ENCODE measurements around the gene GALNT4.
A peak's percentile ranks its signal among the peaks of the same experiment; 100 is the strongest.

Gene GALNT4

DNA sequence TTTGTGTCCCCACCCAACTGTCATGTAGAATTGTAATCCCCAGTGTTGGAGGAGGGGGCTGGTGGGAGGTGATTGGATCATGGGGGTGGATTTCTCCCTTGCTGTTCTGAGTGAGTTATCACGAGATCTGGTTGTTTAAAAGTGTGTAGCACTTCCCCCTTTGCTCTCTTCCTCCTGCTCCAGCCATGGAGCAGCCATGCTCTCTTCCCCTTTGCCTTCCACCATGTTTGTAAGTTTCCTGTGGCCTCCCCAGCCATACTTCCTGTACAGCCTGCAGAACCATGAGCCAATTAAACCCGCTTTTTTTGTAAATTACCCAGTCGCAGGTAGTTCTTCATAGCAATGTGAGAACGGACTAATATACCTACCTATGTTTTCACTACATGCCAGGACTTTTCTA is 3.8 kb upstream of the GALNT4 start:
- no peak for DNase-seq

DNA sequence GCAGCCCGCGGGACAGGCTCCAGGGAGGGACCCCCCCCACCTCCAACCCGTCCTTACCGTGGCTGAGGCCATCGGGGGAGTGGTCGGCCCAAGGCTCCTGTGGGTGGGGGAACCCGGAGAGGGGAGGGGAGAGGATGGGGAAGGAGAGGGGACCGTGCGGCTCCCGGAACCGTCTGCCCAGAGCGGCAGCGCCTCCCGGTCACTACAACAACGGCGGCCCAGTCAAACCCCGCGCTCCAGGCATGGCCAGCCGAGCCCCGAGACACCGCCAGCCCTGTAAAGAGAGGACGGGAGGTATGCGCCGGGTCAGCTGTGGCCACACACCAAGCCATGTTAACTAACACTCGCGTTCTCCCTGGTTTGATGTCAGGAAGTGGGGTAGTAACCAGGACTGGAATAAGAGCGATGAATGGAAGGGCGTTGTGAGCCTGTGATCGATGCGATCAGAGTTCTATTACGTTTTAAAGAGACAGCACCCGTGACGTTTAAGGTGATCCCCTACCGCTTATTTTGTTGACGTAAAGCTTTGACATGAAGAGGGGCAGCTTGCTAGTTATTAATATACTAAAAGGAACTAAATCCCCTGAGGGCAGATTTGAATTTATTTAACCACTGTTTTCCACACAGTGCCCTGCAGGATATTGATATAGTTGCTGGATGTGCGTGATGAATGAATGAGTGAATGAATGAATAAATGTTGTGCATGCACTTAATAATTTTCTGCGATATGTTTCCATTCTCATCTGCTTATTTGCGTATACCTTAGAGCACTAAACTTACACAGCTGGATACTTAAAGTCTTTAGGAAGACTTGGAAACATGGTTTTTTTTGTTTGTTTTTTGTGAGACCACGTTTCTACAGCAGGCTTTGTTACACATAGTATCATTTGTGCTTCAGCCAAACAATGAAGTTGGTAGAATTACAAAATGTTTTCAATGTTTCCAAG is 1.5 kb upstream of the GALNT4 start, which contains the start of gene POC1B:
Gene POC1B, minus strand, starts transcription at position 224 of the 947 bp plus-strand sequence. Its CDS starts 152 bp downstream, at position 72.
- peak; percentile 35 to 71 (median 58) for DNase-seq

DNA sequence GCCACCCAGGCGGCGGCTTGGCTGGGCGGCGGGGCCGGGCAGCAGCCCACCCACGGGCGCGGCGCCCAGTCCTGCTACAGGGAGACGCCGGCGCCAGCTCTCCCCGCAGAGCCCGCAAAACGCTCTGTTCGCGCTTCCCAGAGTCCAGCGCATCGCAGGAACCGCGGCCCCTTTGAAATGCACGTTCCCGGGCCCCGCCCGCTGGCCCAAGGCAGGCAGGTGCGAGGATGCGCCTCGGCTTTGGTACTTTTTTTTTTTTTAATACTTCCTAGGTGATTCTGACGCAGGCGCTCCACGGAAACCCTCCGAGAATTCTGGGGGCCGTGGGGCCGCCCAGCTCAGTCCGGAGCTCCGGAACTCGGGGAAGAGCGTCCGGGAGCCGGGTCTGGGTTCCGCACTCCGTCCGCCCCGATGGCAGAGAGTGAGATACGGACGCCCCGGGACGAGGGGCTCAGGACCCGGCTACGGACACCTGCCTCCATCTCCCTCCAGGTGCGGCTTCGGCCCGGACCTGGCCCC is 768 bp upstream of the GALNT4 start:
- peak; percentile 11 to 61 (median 38) for DNase-seq

DNA sequence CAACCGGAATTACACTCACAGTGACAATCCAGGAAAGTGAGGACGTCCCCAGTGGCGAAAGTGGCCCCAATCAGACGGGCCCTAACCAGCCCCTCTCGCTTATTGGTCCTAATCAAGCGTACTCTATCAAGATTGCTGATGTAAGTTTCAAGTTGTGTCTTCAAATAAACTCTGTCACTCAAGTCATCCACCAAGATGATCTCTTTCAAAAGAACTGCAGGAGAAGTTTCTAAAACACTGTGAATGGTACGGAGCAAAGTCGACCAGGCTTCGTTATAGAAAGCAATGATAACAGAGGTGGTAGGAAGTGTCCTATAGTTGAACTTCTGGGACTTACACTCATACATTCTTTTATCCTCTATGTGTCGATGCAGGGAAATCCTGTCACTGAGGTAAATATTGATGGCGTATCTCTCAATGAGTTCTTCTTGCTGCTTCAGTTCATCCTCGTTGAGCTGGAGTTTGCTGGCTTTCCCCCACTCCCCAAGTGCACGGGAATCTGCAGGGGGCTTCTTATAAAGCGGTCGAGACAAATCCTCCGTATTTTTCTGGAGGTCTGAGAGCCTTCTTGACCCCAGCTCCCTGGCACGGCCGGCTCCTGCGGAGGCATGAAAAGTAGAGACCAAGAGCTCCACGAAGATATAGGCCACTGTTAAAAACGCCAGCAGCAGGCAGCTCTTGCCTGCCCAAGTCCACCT is 604 bp downstream of the GALNT4 start:
- DNase-seq = peak in 1 of 6 experiments; percentile 27

- DNase-seq = no peak
Measured at GRCh38 chr12:89523393-89523792, 1.2 kb downstream of the GALNT4 start.

DNA sequence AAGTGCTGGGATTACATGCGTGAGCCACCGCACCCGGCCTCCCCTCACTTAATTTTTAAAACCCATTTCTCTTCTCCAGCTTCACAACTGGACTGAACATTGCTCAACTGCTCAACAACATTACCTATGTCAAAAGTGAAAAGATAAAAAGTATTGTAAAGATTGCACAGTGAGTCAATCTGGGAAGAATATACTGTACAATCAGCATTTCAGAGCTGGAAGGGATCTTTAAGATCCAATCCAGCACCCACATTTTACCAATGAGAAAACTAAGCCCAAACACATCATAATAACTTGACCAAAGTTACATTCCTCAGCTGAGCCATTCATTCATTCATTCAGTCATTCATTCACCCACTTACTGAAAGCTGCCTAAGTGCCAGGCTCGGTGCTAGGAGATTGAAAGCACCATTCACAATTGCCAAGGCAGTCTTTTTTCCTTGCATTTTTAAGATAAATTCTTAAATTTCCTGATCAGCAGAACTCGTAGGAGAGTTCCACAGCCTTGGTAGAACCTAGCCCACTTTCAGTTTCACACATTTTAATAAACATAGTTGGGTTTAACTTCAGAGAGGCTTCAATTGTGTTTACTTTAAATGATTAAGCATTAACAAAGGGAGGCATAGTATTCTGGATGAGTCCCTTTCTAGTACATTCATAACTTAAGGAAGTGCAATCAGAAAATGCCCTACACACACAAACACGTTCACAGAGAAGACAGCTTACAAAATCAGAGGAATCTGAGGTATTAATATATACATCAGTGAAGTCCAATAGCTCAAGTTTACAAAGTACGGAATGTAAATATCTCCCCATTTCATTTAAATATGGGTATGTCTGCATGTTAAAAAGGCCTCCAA is 3.0 kb downstream of the GALNT4 start:
- DNase-seq = no peak

DNA sequence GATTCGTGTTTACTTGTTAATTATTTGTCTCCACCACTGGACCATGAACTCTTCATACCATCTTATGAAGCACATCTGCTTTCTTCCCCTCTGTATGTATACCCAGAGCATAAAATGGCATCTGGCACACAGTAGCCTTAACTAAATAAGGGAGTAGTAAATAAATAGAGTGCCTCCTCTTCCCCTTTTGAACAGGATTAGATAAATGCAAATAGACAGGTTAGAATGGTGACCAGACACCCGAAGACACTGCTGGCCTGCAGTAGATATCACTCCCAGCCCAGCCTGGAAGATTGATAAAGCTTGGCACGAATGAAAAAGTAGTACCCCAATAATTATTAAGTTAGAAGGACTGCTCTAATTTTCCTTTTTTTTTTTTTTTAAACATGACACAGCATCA is 6.9 kb downstream of the GALNT4 start:
- no peak for DNase-seq

- DNase-seq = no peak
Measured at GRCh38 chr12:89516633-89517032, 8.0 kb downstream of the GALNT4 start.

DNA sequence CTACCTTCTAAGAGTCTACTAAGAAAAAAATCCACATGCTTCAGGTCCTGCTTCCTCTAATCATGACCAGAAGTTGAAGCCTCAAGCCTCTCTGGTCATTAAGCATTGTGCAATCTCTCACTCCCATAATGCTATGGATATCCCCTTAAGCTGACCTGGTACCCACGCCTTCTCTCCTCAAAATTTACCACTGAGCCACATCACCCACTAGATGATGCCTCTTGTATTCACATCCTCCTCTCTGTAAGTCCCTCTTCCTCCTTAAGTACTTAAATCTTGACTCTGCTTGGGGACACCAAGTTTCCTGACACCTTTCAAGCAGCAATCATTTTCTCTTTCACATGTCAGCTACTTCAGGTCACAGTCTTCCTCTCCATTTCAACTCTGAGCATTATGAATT is 9.8 kb downstream of the GALNT4 start:
- no peak for DNase-seq

- no peak for DNase-seq
Measured at GRCh38 chr12:89513544-89513943, 11.1 kb downstream of the GALNT4 start.

- DNase-seq = no peak
Measured at GRCh38 chr12:89507015-89507824, 17.4 kb downstream of the GALNT4 start.

DNA sequence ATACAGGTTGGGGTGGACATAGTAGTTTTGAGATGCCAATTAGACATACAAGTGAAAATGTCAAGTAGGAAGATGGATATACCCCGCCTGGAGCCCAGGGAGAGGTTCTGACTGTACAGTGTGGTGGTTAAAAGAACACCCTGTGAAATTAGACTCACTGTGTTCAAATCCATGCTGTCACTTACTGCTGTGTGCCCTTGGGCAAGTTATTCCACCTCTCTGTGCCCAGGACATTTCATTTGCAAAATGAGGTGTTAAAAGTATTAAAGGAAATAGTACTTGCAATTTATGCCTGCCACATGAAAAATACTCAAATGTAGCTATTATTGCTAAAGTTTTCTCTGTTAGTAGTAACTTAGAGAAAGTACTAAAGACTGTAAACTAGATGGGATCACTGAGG is 18.5 kb downstream of the GALNT4 start:
- no peak for DNase-seq

DNA sequence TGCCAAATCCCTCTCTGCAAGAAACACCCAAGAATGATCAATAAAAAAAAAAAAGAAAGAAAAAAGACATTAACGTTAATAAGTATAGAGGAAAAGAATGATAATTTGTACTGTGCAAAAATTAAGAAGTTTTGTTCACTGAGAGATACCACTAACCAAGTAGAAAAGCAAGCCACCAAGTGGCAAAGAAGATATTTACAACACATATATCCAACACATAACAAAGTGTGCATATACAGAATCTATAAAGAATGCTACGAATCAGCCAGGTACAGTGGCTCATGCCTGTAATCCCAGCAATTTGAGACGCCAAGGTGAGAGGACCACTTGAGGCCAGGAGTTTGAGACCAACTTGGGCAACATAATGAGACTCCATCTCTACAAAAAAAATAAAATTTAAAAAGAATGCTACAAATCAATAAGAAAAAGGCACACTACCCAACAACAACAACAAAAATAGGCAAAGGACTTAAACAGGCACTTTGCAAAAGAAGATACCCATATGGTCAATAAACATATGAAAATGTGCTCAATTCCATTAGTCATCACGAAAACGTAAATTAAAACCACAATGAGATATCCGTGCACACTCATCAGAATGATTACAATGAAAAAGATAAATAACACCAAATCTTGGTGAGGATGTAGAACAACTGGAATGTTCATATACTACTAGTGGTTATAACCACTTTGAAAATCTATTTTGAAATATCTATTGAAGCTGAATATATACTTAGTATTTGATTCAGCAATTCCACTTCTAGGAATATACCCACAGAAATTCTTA is 19.8 kb downstream of the GALNT4 start:
- no peak for DNase-seq

- no peak for DNase-seq
Measured at GRCh38 chr12:89501793-89502192, 22.8 kb downstream of the GALNT4 start.

- DNase-seq = no peak
Measured at GRCh38 chr12:89499857-89500256, 24.7 kb downstream of the GALNT4 start.

GRCh38 chr12:89497467-89497866 is 27.1 kb downstream of the GALNT4 start:
- DNase-seq = no peak

- no peak for DNase-seq
Measured at GRCh38 chr12:89497005-89497404, 27.6 kb downstream of the GALNT4 start.

DNA sequence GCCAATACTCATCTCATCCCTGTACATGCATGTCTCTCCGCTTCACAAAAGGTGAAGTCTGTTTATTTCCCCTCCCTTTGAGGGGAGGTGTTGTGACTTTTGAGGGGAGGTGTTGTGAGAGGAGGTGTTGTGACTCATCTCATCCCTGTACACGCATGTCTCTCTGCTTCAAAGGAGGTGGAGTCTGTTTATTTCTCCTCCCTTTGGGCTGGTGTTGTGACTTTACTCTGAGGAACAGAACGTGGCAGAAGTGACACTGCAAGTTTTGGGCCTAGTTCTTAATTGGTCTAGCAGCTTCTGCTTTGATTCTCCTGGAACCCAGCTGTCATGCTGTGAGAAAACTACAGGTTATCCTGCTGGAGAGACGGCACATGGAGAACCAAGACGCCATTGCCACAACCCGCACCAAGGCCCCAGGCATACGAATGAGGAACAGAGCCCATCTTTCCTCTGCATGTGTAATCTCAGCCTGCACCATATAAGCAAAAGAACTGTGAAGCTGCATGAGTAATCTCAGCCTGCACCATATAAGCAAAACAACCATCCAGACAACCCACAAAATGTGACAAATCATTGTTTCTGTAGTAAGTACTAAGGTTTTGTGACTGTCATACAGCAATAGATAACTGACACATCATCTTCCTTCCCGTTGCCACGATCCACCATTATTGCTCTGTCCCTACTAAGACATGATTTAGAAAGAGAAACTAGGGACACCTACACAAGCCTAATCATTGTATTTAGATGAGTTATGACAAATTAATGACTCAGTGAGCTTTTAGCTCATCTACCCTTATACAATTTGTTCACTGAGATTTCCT is 30.0 kb downstream of the GALNT4 start:
- no peak for DNase-seq

GRCh38 chr12:89493670-89494302 is 30.8 kb downstream of the GALNT4 start:
- no peak for DNase-seq

- DNase-seq = no peak
Measured at GRCh38 chr12:89492883-89493282, 31.7 kb downstream of the GALNT4 start.
